Effector memory CD4-positive, alpha-beta T cell (primary cell): ENCODE results near the gene TRAPPC3L.

Source experiments
- DNase-seq, 3 donors: peaks; one replicate each; pipeline ENCODE4 v3.0.0-alpha.2; 2020
- H3K27ac ChIP-seq: 2 replicates; pipeline ENCODE4 v1.7.0; 2013; ENCODE audit warnings: mild to moderate bottlenecking, low read length, moderate library complexity; ENCODE audit not compliant: insufficient read depth, poor library complexity, severe bottlenecking
- H3K27me3 ChIP-seq: replicated peaks from 2 replicates; pipeline ENCODE4 v1.7.0; 2013; ENCODE audit warnings: mild to moderate bottlenecking, low read length; ENCODE audit not compliant: insufficient read depth, control insufficient read depth, poor library complexity, severe bottlenecking
- H3K36me3 ChIP-seq: 2 replicates; pipeline ENCODE4 v1.7.0; 2013; ENCODE audit warnings: mild to moderate bottlenecking, low read length, moderate library complexity; ENCODE audit not compliant: control insufficient read depth, insufficient read depth
- H3K4me1 ChIP-seq: 2 replicates; pipeline ENCODE4 v1.7.0; 2013; ENCODE audit warnings: low read length, mild to moderate bottlenecking; ENCODE audit not compliant: control insufficient read depth, insufficient read depth, poor library complexity, severe bottlenecking
- H3K4me3 ChIP-seq: 2 replicates; pipeline ENCODE4 v1.7.0; 2013; ENCODE audit warnings: low read length, low read depth, mild to moderate bottlenecking; ENCODE audit not compliant: insufficient read depth, poor library complexity, severe bottlenecking
- H3K9me3 ChIP-seq: 2 replicates; pipeline ENCODE4 v1.7.0; 2013; ENCODE audit warnings: mild to moderate bottlenecking, low read length, moderate library complexity; ENCODE audit not compliant: control insufficient read depth

TRAPPC3L gene

GRCh38 chr6:116518621-116519368 lies 26.7 kb downstream of the TRAPPC3L start:
- no peak overlapping the region for H3K27ac ChIP-seq
- no peaks in the 10 kb centered on the region for H3K27me3 ChIP-seq
- no peaks in the 10 kb centered on the region for H3K36me3 ChIP-seq
- no peaks in the 10 kb centered on the region for H3K9me3 ChIP-seq
- no peak for DNase-seq
- H3K4me3 ChIP-seq: no peak overlapping the region
- H3K4me1 ChIP-seq: no peaks in the 10 kb centered on the region

GRCh38 chr6:116515141-116515540 lies 30.3 kb downstream of the TRAPPC3L start:
- Histone ChIP-seq H3K4me3 (no peak overlapping the region), H3K27me3 (no peaks in the 10 kb centered on the region), H3K9me3 (no peaks in the 10 kb centered on the region), H3K4me1 (no peaks in the 10 kb centered on the region), H3K36me3 (no peaks in the 10 kb centered on the region), H3K27ac (no peak overlapping the region)
- no peak for DNase-seq

- H3K27ac ChIP-seq: no peak overlapping the region
- H3K4me3 ChIP-seq: no peak overlapping the region
- H3K27me3 ChIP-seq: no peaks in the 10 kb centered on the region
- no peaks in the 10 kb centered on the region for H3K36me3 ChIP-seq
- no peaks in the 10 kb centered on the region for H3K9me3 ChIP-seq
- DNase-seq: no peak
- H3K4me1 ChIP-seq: no peaks in the 10 kb centered on the region
Observed at GRCh38 chr6:116514111-116514510, 31.4 kb downstream of the TRAPPC3L start.

GRCh38 chr6:116513224-116513875 lies 32.1 kb downstream of the TRAPPC3L start:
- no peaks in the 10 kb centered on the region for H3K9me3 ChIP-seq
- no peaks in the 10 kb centered on the region for H3K36me3 ChIP-seq
- H3K4me1 ChIP-seq: no peaks in the 10 kb centered on the region
- no peak overlapping the region for H3K27ac ChIP-seq
- no peak overlapping the region for H3K4me3 ChIP-seq
- DNase-seq: no peak
- H3K27me3 ChIP-seq: no peaks in the 10 kb centered on the region

- no peak overlapping the region for H3K27ac ChIP-seq
- no peaks in the 10 kb centered on the region for H3K36me3 ChIP-seq
- DNase-seq: no peak
- no peaks in the 10 kb centered on the region for H3K27me3 ChIP-seq
- no peaks in the 10 kb centered on the region for H3K4me1 ChIP-seq
- H3K4me3 ChIP-seq: no peak overlapping the region
- H3K9me3 ChIP-seq: no peaks in the 10 kb centered on the region
Observed at GRCh38 chr6:116512734-116513133, 32.8 kb downstream of the TRAPPC3L start.

GRCh38 chr6:116512111-116512559 lies 33.3 kb downstream of the TRAPPC3L start:
- Histone ChIP-seq H3K4me3 (no peak overlapping the region), H3K27ac (no peak overlapping the region), H3K9me3 (no peaks in the 10 kb centered on the region), H3K27me3 (no peaks in the 10 kb centered on the region), H3K36me3 (no peaks in the 10 kb centered on the region), H3K4me1 (no peaks in the 10 kb centered on the region)
- no peak for DNase-seq

- Histone ChIP-seq H3K27me3 (no peaks in the 10 kb centered on the region), H3K36me3 (no peaks in the 10 kb centered on the region), H3K9me3 (no peaks in the 10 kb centered on the region), H3K4me3 (no peak within 1 kb of the TSS), H3K4me1 (no peaks in the 10 kb centered on the region), H3K27ac (no peak within 1 kb of the TSS)
- DNase-seq: no peak
Observed at GRCh38 chr6:116511424-116512110, 33.9 kb downstream of the TRAPPC3L start, which contains the start of gene CALHM5. TSS of gene CALHM5 (plus strand) at chr6:116511639. CDS start at chr6:116511697, 58 bp downstream.

GRCh38 chr6:116508527-116508926 lies 37.0 kb downstream of the TRAPPC3L start:
- no peaks in the 10 kb centered on the region for H3K36me3 ChIP-seq
- H3K4me3 ChIP-seq: no peak overlapping the region
- H3K27ac ChIP-seq: no peak overlapping the region
- no peaks in the 10 kb centered on the region for H3K27me3 ChIP-seq
- no peaks in the 10 kb centered on the region for H3K9me3 ChIP-seq
- no peaks in the 10 kb centered on the region for H3K4me1 ChIP-seq
- no peak for DNase-seq

- no peak overlapping the region for H3K27ac ChIP-seq
- no peaks in the 10 kb centered on the region for H3K4me1 ChIP-seq
- H3K27me3 ChIP-seq: no peaks in the 10 kb centered on the region
- no peaks in the 10 kb centered on the region for H3K9me3 ChIP-seq
- H3K36me3 ChIP-seq: no peaks in the 10 kb centered on the region
- no peak overlapping the region for H3K4me3 ChIP-seq
- DNase-seq: no peak
Observed at GRCh38 chr6:116507324-116507723, 38.2 kb downstream of the TRAPPC3L start.

- Histone ChIP-seq H3K36me3 (no peaks in the 10 kb centered on the region), H3K4me3 (no peak overlapping the region), H3K9me3 (no peaks in the 10 kb centered on the region), H3K4me1 (no peaks in the 10 kb centered on the region), H3K27ac (no peak overlapping the region), H3K27me3 (no peaks in the 10 kb centered on the region)
- no peak for DNase-seq
Observed at GRCh38 chr6:116500969-116501433, 44.5 kb downstream of the TRAPPC3L start.
